ENCODE data around the gene ABTB2. TPM values are rescaled to one million over a fixed set of nuclear protein-coding genes. Genes with fewer than 3 reads are reported as not detected.

Gene ABTB2
- total RNA-seq, 1 donor, result 1.6 TPM

DNA sequence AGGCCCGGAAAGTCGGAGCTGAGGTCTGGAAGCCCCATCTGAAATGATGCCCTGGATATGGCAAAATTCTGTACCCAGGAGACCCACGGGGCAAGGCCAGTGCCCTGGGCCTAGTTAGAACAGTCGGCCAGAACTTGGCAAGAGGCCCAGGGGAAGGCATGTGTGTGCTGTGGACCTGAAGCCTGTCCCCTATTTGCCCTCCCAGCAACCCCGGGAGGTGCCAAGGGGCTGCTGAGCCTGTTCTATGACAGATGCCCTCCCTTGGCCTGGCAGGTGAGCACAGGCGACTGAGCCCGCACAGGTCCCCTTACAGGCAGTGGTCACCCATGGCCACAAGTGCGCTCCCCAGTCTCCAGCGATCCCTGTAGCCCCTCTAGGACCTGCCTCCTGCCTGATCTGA, 200.6 kb downstream of the ABTB2 start:
- no peak for DNase-seq (ENCODE audit: low read depth in 2 of 3, low spot score in 2 of 3)

DNA sequence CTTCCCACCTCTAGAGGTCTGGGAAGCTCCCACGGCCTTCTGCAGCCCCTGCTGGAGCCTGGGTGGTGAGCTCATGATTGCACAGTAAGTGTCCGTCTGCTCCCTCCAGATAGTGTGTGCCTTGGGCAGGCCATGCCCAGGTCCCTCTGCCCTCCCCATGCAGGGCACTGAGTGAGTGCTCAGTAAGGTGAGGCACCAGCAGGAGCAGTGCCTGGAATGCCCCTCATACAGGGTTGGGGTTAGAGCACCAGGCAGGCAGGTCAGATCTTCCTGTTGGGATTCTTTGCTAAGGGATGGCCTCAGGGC, 202.1 kb downstream of the ABTB2 start:
- DNase-seq (ENCODE audit: low read depth in 2 of 3, low spot score in 2 of 3), result no peak

DNA sequence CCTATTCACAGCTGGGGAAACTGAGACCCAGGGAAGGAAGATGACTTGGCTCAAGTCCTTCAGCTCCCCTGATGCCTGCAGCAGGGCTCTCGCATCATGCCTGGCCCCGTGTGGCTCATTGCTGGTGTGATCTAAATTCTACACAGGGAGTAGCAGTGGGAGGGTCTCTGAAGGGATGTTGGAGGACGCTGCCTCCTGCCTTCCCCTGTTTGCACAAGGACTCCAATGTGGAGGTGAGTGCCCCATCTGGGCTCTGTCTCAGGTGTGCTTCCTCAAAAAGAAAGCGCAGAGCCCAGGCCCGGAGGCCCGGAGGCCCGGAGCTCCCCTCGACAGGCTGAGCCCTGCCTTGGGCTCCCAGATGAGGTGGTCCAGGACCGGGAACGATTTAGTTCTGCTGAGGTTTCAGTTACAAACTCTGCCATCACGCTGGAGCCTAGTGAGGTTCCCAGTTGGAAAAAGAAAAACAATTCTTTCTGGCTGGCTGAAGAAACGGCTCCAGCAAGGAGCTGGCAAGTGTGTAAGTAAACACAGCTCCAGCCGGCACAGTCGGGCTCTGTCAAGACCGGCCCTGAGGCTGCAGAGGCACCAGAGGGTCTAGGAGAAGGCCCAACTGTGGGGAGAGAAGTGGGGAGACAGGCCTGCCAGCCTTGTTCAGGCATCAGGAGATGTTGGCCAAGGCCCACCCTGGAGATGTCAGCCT, 202.6 kb downstream of the ABTB2 start:
- DNase-seq (ENCODE audit: low read depth in 2 of 3, low spot score in 2 of 3), result no peak

DNA sequence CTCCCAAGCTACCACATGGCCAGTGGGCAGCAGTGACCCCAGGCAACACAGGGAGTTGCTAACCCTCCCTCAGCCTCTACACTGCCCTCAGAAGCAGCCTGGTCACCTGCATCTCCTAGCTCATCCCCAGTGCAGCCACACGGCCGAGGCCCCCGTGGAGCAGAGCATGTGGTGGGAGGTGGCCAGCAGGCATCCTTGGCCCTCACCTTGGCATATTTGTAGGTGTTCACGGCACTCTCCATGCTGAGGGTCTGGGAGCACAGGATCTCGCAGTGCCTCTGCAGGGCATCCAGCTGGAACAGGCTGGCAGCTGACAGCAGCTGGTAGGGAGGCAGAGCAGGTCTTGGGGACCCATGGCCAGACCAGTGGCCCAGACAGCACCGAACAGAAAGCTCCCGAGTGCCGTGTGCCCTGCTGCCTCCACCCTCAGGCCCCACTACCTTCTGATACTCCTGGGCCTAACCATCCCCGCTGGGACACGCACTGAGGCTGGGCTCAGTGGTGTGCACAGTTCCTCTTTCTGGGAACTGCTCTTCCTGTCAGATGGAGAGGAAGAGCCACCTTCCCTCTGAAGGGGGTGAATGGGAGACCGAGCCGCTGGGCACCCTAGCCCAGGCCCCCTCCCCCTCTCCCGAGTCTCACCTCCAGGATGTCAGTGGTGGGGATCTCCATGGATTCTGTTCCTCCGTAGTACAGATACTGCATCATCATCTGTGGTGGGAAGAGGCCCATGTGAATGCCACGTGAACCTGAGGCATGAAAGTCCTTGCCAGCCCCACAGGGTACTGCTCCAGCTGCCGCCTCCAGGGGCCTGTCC, 203.5 kb downstream of the ABTB2 start:
- DNase-seq (ENCODE audit: low read depth in 2 of 3, low spot score in 2 of 3), result peak in 2 of 3 donors; percentile 37 to 41

DNA sequence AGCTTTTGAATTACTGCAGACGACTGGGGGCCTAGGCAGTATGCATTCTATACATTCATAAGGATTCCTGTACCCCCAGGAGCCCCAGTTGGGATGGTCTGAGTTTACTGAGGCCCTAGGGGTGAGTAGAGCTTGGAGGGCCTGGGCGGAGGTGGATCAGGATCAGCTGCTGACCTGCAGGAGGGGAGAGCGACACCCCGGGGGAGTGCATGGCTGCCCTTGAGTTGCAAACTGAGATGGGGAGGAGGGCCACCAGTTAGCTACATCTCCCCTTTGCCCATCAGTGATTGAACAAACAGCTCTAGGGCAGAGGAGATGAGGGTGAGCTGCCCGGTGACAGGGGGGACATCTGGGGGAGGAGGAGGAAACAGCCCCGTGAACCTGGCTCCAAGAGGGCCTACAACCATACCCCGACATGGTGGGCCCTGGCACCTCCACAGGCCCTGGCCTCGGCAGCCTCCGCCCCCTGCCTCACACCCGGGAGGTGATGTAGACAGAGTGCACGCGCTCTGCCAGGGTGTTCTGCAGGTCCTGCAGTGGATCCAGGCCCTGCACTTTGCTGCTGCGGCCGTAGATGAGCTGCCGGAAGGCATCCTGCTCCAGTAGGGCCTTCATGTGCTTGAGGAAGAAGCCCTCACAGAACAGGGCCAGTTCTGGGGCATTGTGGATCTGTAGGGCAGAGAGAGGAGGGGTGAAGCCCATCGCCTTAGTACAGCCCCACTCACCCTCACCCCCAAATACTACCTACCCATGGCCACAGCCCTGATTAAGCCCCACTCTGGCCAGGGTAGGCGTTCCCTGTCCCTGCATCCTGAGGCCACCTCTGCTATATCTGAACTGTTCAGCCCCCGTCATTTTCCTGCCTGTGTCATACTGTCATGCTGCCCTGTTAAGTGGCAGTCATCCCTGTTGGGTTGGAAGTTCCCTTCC, 205.6 kb downstream of the ABTB2 start:
- no peak for DNase-seq (ENCODE audit: low read depth in 2 of 3, low spot score in 2 of 3)

DNA sequence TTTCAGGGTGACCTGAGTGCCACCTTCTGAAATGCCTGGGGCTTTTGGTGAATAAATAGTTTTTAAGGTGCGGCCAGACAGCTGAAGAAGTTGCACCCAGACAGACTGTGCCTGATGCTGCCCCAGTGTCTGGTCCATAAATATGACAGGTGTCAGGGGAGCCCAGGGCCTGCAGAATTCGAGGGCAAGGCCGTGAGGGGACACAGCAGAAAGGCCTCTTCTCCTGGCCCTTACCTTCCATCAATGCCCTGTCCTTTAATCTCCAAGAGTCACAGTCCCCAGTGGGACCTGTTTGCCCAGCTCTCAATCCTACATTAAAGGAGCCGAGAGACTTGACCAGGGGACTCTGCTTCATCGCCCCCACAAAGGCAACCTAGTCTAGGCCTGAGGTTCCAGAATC, 206.6 kb downstream of the ABTB2 start:
- DNase-seq (ENCODE audit: low read depth in 2 of 3, low spot score in 2 of 3), result no peak

DNA sequence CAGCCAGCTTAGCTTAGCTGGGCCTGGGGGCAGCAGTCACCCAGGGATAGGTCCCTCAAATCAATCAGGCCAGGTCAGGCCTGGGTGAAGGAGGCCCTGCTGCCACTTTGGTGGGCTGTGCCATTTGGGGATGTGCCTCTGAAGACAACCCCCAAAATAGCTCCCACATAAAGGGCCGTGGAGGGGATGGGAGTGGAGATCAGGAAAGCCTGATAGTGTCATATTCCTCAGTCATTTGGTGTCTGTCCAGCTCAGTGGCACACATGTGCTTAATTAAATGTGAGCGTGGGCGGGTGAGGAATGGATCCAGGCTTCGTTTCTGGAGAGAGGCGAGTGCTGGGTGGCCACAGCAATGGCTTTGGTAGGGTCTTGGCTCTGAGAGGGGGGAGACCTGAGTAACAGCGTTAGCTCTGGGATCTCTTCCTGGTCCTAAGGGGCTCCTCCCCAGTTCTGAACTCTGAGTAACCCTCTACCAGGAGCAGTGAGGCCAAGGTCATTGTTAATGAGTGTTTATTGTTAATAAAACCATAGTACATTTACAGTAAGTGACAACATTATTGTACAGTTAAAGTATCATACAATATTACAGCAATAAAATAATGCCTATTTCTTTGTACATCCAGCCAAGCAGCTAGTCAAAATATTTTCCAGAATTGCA, 207.2 kb downstream of the ABTB2 start:
- DNase-seq (ENCODE audit: low read depth in 2 of 3, low spot score in 2 of 3), result no peak

DNA sequence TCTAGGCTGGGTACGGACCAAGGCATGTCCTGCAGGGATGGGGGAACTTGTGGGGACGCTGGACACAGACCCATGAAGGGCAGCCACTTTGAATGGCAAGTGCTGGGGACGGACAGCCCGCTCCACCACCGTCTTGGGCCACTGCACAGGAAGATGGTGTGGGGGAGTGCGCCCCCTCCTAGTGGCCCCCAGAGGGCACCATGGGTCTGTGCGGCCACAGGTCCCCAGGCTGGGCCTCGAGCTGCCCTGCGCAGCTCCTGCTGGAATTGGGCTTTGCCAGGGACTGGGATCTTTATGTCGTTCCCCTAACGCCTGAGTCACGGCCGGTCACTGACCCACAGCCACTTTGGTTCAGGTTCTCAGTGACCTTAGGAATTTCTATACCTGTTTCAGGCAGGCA, 208.0 kb downstream of the ABTB2 start:
- DNase-seq (ENCODE audit: low read depth in 2 of 3, low spot score in 2 of 3), result peak in 1 of 3 donors; percentile 14

DNA sequence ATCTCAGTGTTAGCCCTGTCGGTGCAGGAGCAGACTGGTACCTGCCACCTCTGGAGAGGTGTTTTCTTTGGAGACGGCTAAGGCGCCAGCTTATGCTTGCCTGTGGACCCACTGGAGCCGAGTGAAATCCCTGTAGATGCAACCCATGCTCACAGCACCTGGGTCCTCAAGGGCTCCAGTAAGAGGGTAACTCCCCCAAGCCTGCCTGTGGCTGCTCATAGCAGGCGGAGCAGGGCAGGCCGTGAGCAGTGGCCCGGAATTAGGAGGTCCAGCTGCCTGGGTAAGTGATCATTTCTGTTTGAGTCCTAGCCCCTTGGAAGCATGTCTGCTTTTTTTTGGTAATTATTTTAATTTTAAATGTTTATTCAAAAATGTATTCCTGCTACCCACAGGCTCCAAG, 208.5 kb downstream of the ABTB2 start:
- no peak for DNase-seq (ENCODE audit: low read depth in 2 of 3, low spot score in 2 of 3)

DNA sequence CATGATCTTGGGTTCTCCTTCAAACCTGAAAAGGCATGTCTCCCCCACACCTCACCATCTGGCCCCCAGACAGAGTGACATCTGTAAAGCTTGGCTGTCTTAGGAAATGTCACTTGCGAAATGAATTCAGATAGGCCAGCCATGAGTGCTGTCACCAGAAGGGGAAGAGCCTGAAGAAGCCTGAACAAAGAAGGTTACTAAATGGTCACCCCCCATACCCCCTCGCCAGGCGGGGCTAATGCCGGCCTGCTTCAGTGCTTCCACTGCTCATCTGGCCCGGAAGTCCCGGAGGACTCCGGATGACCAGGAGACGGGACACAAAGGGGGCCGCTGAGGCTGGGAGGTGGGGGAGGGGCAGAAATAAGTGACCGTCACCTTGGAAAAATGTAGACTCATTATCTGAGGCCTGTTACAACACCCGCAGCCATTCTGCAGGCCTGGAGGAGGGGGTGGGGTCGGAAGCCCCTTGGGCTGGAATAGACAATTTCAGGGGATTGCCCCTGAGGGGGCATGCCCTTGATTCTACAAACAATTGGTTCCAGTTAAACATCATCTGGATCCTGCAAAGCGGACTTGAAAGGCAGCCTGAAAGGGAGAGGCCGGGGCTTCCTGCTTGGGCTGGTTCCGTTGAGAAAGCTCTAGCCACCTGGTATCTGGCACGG, 209.2 kb downstream of the ABTB2 start:
- no peak for DNase-seq (ENCODE audit: low read depth in 2 of 3, low spot score in 2 of 3)

DNA sequence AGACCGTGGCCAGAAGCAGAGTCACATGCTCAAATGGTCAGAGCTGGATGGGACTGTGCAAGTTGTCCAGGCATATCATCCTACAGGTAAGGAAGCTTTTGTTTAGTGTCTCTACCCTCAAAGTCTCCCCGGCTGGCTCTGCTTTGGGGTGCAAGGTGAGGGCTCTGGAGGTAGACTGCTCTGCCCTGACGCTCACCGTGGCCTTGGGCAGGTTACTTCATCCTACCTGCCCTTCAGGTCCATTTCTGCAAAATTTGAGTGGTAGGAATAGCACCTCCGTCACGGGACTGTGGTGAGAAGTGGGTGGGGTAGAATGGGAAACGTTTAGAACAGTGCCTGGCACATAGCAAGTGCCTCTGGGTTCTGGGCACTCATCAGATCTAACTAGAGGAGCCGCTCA, 210.2 kb downstream of the ABTB2 start:
- no peak for DNase-seq (ENCODE audit: low read depth in 2 of 3, low spot score in 2 of 3)

DNA sequence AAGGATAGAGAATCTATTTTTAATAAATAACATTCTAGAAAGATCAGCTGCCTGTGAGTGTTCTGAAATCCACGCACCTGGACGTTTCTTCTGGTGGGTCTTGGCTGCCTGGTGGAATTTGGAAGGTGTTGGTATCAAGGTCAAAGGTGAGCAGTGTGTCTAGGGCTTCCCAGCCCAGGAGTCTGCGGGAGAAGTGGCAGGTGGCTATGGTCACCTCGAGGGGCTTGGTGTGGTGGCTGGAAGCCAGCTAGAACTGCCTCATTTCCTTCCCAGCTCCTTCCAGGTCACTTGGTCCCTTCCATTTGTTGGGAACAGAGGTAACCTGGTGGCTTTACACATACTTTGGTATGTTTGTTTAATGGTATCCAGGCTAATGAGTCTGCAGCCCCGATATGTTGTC, 210.9 kb downstream of the ABTB2 start:
- no peak for DNase-seq (ENCODE audit: low read depth in 2 of 3, low spot score in 2 of 3)

DNA sequence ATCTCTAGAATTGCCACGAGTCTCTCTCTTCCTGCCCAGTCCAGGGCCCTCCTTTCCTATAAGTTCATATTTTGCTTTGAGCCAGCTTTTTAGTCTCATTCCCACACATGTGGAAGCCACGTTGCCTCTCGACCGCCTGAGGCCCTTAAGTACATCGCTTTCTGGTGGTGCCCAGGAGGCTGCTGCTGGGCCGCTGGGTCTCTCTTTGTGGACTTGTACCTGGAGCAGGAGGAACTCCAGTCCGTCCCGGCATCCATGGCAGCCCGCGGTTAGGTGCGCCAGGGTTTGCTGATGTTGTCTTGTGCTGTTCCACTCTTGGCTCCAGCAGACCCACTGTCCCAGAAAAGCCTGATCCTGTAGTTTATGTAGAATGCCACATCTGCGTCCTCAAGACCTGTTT, 211.4 kb downstream of the ABTB2 start:
- DNase-seq (ENCODE audit: low read depth in 2 of 3, low spot score in 2 of 3), result no peak

DNA sequence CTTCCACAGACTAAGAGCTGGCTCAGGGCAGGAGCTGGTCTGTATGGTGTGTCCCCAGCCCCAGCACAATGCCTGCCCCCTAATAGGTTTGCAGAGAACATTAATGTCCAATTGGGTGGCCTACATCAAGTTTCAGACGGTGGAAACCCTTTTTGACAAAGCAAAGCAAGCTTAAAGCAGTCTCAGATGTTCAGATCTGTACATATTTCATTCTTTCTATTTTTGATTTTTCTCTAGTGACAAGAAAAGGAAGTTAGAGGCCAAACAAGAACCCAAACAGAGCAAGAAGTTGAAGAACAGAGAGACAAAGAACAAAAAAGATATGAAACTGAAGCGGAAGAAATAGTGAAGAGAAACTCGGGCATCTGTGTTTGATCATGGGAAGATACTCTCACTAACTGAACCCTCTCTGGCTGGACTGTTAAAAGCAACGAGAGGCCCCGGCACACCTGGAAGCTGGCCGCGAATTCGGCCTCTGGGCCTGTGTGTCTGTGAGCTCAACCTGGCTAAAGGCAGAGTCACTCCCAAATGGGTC, 211.9 kb downstream of the ABTB2 start:
- no peak for DNase-seq (ENCODE audit: low read depth in 2 of 3, low spot score in 2 of 3)

DNA sequence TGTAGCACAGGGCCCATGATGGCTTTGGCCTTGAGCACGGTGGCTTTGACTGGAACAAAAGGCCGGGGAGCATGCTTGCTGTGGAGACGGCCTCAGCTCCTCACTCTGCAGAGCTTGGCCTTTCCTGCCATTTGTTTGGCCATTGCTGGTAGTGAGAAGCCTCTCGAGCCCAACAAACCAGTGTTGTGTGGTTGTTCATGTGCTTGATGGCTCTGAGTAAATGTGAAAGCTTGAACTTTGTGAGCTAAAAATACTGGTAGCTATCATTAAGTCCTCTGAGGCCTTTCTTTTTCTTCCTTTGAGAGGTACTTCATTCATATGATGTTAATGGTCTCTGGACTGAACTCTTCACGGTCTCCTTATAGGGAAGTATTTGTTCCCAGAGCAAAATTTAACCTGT, 212.7 kb downstream of the ABTB2 start:
- no peak for DNase-seq (ENCODE audit: low read depth in 2 of 3, low spot score in 2 of 3)

DNA sequence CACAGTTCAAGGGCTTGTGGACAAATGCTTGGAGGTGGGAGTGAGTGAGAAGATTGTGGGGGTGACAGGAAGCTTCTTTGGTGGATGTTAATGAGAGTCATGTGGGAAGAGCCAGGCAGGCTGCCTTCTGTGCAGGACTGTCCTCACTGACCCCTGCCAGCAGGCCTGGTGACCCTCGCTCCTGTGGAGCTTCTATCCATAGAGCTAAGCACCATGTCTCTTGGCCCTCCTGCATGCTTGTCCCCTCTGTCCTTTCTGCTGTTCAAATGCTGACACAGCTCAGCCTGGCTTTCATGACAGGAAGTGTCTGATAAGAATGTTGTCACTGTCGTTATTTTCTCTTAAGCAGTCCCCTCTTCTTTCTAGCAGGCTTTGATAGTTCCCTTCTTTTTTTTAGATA, 214.8 kb downstream of the ABTB2 start:
- no peak for DNase-seq (ENCODE audit: low read depth in 2 of 3, low spot score in 2 of 3)

DNA sequence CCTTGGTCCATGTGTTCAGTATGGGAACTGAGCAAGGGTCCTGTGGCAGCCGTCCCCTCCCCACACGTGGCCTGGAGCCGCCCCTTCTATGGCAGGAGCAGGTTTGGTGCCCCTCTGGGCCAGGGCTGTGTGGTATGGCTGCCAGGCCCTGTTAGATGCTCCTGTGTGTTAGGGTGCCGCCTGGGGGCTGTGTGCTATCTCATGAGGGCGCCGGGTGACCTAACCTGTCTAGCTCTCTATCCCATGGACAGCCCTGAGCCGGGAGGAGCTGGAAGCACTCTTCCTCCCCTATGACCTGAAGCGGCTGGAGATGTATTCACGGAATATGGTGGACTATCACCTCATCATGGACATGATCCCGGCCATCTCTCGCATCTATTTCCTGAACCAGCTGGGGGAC, 217.7 kb downstream of the ABTB2 start:
- no peak for DNase-seq (ENCODE audit: low read depth in 2 of 3, low spot score in 2 of 3)

DNA sequence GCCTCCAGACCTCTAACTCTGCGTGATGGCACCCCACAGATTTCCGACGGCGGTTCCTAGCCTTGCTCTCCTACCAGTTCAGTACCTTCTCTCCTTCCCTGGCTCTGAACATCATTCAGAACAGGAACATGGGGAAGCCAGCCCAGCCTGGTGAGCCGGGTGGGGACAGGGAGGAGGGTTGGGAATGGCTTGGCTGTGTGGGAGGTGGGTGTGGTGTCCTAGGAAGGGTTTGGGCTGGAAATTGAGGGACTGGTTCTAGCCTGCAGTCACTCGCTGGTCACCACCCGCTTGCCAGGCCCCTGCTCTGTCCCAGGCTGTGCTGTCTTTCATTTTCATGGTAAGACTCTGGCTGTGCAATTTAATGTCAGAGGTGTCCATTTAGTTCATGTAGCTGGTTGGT, 218.5 kb downstream of the ABTB2 start:
- DNase-seq (ENCODE audit: low read depth in 2 of 3, low spot score in 2 of 3), result no peak

DNA sequence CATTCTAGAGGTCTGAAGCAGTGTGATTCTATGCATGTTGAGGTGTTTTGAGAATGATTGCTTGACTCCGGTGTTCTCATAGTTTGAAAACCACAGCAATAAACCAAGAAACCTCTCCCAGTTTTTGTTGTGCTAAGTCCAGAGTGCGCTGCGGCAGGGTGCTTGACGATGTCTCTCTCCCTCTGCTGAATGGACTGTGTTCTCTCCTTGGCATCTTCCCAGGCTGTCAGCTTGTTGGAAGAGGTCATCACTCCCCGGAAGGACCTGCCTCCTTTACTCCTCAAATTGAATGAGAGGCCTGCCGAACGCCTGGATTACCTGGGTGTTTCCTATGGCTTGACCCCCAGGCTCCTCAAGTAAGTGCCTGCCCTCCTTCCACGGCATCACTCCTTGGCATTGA, 221.4 kb downstream of the ABTB2 start:
- no peak for DNase-seq (ENCODE audit: low read depth in 2 of 3, low spot score in 2 of 3)

DNA sequence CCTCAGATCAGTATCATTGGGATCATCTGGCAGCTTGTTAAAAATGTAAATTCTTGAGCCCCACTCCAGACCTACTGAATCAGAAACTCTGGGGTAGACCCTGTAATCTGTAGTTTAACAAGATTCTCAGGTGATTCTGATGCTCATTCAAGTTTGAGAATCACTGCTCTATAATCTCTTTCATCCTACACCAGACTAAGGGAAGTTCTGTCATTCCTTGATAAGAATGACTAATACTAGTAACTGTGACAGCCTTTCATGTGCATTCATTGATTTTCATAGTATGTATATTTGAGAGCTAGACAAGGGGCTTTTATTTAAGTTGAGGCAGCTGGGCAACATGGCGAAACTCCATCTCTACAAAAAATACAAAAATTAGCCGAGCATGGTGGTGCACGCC, 222.4 kb downstream of the ABTB2 start:
- DNase-seq (ENCODE audit: low read depth in 2 of 3, low spot score in 2 of 3), result no peak
